T-helper 2 cell (primary cell): ENCODE measurements around the gene MTHFR.

Experiments used
- DNase-seq, 5 experiments: peaks; one replicate each; pipeline versions ENCODE4 v3.0.0 to v3.0.0-alpha.2; 2012 to 2022

MTHFR gene

DNA sequence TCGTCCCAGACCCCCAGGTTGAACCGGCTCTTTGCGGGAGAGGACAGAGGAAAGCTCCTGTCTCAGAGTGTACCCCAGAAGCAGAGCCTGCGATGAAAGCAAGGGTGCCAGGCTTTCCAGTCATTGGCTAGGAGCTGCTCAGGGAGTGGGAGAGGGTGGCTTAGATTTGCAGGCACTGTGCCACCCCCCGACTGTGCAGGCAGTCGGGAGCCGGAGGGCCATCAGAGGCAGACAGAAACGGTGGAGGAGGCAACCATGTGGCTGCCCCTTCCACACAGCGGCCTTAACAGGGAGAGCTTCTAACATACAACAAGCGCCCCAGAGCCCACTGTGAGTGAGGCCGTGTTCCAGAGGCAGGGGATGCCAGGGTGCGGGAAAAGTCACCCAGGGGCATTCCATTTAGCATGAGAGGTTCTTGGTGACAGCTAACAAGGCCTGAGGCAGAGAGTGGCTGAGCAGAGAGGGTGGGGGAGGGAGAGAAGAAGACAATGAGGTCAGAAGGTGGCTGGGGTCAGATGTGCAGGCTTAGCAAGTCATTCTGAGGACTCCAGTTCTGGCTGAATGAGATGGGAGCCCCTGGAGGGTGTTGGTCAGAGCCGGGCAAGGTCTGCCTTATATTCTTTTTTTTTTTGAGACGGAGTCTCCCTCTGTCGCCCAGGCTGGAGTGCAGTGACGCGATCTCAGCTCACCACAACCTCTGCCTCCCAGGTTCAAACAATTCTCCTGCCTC lies 53.2 kb downstream of the MTHFR start:
- no peak for DNase-seq

DNA sequence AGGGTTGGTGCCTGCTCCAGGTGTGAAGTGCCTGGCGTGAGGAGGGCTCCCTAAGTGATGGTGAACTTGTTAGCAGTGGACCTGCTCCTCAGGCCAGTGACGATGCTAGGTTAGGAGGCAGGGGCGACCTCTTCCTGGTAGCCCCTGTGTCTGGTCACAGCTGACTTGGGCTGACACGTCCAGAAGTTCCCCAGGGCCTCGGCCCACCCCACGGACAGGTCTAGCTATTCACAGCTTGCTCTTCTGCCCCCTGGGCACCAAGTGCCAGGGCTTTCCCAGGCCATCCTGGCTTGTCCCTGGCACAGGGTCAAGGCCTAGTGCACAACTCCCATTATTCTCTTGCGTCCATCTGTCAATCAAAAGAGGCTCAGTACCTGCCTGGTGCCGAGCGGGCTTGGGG lies 54.7 kb downstream of the MTHFR start:
- DNase-seq = no peak

DNA sequence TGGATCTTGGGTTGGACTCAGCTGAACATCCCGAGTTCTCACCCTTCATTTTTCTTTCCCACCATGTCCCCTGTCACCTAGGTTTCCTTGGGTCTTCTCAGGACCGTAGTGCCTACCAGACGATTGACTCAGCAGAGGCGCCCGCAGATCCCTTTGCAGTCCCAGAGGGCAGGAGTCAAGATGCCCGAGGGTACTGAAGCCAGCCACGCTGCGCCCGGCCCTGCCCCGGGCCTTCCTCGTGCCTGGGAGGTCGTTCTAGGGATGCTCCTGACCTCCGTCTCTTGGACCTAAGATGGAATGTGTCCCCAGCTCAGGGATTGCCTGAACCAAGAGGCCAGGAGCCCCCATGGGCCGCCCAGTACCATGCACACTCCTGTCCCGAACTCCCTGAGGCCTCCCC lies 55.8 kb downstream of the MTHFR start:
- no peak for DNase-seq

DNA sequence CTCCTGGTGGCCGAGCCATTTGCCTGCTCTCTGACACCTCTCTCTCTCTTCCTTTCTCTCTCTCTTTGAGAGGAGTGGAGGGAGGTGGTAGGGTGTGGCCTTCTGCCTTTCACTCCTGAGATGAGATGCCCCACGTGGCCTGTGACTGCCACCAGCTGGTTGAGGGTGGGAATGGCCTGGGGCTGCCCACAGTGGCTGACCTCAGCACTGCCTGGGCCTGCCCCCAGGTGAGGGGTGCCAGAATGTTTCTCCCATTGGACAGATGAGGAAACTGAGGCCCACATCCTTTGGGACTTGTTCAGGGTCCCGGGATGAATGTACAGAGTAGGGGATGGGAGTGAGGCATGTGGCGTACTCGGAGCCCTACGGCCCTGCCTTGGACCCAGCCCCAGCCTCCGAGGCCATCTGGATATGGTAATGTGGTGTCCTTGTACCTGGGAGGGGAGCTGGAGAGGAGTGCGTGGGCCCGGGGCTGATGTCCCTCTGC lies 56.5 kb downstream of the MTHFR start:
- DNase-seq = peak in 4 of 5 experiments; percentile 21 to 70 (median 38)

DNA sequence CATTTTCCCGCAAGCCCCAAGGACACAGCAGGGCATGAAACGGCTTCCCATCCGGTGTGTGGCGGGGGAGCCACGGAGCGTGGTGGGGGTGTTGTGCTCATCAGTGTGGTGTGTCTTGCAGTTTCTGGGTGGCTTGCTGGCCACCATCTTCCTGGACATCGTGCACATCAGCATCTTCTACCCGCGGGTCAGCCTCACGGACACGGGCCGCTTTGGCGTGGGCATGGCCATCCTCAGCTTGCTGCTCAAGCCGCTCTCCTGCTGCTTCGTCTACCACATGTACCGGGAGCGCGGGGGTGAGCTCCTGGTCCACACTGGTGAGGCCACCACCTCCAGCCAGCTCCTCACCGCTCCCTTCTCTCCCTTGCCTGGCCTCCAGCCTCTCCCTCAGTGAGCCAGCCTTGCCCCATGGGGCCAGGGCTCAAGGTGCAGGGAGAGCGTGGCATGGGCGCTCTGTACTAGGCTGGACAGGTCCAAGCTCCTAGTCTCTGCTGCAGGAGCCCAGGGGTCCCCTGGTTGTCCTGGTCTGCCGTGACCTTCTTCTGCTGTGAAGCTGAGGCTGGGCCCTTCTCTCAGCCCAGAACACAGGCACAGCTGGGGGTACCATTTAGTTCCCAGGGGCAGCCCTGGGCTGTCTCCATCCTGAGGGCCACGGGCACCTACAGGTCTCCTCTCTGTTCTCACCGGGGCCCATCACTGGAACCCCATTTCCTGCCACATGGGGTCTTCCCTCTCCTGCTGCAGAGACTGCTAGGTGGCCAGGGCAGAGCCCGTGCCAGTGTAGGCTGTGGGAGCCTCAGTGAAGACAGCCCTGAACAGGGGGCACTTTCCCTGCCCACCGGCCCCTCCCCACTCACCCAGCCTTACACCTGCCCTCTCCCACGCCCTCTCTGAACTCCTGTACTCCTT lies 57.2 kb downstream of the MTHFR start:
- DNase-seq = no peak

DNA sequence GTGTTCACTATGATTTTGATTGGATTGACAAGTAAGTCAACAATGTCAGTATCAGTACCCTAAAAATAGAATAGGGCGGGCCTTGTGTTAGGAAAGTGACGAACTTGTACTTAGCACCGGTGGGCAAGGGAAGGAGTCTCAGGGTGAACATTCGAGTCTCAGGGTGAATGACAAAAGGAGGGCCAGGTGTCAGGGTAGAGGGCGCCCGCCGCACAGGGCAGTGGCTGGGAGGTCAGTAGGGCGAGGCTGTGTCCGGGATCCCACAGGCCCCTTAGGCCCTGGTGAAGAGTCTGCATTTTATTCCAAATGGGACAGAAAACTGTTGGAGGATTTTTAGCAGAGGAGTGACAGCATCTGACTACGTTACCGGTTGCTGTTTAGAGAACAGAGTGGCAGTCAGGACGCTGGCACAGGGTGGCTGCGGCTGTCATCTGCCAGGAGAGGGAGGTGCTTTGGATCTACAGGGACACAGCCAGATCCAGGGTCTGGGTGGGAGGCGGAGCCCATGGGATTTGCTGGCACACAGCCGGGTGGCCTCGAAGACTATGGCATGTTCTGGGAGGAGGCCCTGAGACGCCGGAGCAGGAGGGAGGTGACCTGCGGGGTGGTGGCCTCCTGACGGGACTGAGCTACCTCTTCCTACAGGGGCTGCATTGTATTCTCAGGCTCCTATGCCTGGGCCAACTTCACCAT lies 58.8 kb downstream of the MTHFR start:
- DNase-seq = no peak

DNA sequence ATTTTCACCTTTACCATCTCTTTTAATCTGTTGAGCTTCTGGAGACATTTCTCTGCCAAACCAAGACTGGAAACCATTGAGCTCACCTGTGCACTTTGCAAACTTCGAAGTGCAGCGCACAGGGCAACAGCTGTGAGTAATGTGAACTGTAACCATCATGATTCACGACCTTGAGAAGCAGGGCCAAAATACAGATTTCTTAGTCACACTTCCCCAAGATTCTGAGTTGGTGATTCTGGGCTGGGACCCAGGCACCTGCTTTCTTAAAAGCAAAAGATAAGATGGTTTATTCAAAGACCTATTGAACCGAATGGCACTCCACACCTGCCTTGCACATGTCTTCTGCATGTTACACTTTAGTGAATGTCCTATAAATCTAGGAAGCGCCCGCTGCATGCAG lies 59.7 kb downstream of the MTHFR start:
- no peak for DNase-seq

DNA sequence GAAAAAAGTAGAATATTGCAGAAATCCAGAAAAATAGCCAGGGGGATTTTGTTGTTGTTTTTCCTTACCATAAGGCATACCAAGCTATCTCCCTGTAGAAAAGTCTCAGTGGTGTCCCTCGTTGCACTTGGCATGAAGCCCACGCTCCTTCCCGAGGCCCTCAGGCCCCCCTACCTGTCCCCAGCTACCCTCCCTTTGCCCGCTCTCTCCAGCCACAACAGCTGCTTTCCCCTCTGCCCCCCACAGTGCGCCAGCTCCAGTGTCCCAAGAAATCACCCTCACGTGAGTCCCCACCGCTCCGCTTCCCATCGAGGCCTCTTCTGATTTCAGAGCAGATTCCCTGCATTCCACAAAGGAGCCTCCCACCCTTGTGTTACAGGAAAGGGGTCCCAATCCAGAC lies 61.5 kb downstream of the MTHFR start:
- no peak for DNase-seq

DNA sequence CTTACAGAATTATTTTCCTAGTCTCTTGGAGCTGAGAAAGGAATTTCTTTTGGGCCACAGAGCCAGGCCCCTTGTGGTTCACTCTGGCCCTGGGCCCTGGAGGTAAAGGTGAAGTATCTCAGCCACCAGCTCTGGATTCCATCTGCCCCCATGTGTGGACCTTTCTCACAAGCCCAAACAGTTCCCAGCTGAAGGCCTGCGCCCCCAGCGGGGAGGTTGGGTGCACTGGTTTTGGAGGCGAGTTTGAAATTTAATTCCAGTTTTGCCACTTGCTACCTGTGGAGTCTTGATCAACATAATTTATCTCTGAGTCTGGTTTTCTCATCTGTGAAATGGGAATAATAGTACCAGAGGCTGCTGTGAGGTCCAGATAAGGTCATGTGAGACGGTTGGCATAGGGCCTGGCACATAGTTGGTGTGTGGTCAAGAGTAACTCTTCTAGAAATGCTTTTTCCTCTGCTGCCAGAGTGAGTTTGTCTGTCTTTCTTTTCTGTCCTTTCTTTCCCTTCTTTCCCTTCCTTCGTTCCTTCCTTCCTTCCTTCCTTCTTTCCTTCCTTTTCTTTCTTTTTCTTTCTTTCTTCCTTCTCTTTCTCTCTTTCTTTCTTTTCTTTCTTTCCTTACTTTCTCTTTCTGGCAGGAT lies 63.7 kb downstream of the MTHFR start:
- DNase-seq = no peak

DNA sequence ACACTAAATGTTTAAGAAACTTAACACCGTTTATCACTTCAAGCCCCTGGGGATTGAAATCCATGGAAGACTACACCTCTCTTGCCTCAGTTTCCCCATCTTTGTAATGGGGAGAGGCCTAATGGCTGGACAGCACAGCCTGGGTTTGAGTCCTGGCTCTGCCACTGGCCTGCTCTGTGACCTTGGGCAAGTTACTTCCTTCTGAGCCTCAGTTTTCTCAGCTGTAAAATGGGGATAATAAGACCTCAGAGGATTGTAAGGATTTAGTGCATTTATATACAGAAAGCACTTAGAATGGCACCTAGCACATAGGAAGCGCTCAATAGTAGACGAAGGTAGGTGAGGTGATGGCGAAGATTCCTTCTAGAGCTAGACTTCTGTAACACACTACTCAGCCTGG lies 64.3 kb downstream of the MTHFR start:
- no peak for DNase-seq

DNA sequence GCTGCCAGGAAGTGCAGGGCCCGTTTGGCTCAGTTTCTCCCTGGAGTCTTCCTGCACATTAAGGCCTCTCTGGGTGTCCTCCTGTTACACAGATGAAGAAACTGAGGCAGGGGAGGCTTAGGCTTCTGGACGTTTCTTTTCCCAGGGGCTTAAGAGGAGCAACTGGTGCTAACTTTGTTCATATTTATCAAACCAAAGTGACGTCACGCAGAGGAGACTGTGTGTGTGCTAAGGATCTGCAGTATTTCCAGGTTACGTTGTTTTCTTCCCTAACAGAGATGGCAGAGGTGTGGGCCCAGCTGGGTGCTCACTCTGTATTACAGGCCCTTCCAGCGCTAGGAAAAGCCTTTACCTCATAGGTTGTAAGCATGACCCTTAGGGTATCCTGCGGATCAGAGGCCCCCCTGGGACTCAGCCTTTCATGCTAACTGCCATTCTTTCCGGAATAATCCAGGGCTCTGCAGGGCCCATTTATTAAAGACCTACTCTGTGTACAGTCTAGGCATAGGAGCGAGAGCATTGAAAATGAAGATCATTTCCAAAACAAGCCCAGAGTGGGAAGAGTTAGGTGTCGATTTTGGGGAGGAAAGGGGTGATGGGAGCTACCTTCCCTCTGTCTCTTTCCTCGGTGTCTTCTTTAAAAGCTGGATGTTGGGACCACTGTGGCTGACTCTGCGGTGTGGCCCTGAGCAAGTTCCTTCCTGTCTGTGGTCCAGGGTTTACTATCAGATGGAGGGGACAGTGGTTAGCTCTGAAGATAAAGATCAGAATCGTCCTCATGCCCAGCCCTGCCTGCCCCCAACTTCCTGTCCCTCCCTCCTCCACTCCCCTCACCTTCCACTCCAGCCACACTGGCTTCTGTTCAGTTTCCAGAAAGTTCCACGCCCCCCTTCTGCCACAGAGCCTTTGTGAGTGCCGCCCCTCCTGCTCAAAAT lies 65.2 kb downstream of the MTHFR start:
- peak in 2 of 5 experiments; percentile 50 to 88 for DNase-seq

DNA sequence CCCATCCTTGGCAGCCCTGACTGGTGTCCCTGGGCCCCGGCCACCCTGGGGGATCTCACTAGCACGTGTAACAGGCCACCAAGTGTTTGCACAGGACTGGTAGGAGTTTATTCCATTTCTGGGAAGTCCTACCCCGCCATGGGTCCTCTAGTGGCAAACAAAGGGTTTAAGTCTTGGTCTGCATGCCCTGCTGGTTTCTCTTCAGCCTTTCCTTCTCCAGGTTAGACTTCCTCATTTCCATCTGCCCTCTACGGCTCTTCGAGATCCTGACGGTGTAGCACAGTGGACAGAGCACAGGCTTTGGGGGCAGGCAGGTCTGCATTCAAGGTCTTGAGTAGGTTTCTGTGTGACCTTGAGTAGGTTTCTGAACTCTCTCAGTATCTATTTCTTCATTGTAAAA lies 67.0 kb downstream of the MTHFR start:
- no peak for DNase-seq

DNA sequence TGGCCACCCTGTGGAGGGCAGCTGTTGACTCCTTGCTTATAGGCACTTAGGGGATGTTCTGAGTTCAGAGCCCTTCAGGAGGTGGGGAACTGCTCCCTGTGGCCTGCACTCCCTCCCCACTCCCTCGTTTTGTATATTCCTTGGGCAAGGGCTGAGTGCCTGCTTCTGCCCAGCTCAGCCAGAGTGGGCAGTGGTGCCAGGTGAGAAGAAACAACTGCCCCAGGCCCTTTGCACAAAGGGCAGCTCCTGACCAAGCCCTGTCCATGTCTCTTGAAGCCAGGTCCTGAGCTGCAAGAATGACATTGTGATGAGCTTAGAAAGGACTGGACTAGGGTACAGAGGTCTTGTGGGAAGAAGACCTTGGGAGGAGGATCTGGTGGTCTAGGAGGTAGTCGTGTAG lies 67.7 kb downstream of the MTHFR start:
- DNase-seq = no peak

DNA sequence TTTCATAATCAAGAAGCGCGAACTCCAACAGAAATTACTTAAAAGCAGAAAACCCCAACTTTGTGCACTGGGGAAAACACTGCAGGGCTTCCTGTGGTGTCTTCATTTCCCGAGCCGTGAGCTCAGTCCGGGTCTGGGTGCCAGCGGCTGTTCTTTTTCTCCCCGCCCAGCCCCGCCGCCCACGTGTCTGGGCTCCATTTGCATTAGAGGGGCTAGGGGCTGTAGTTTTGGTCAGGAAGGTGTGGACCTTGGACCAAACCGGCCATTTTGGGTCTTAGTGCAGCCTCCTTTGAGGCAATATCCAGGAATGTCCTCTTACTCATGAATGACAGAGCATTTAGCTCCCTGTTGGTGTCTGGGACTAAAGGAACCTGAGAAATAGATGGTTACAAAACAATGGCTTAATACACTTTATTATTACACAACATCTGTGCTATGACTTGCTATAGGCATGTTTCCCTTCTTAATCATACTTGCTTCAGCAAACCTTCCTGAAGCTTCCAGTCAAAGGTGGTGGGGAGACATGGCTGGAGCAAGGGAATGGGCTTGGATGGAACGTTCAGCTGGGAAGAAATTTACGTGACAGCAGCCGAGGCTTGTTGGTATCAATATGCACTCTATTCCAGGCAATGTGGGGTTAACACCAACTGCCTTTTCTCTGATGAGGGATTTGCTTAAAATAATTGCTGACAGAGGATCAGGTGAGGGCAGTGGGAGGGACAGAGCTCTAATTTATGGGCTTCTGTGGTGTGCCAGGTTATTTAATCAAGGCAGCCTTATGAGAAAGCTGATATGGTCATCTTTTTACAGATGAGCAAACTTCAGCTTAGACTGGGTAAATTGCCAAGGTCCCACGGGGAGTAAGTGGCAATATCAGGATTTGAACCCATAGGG lies 68.8 kb downstream of the MTHFR start:
- peak; percentile 7 to 59 (median 24) for DNase-seq

DNA sequence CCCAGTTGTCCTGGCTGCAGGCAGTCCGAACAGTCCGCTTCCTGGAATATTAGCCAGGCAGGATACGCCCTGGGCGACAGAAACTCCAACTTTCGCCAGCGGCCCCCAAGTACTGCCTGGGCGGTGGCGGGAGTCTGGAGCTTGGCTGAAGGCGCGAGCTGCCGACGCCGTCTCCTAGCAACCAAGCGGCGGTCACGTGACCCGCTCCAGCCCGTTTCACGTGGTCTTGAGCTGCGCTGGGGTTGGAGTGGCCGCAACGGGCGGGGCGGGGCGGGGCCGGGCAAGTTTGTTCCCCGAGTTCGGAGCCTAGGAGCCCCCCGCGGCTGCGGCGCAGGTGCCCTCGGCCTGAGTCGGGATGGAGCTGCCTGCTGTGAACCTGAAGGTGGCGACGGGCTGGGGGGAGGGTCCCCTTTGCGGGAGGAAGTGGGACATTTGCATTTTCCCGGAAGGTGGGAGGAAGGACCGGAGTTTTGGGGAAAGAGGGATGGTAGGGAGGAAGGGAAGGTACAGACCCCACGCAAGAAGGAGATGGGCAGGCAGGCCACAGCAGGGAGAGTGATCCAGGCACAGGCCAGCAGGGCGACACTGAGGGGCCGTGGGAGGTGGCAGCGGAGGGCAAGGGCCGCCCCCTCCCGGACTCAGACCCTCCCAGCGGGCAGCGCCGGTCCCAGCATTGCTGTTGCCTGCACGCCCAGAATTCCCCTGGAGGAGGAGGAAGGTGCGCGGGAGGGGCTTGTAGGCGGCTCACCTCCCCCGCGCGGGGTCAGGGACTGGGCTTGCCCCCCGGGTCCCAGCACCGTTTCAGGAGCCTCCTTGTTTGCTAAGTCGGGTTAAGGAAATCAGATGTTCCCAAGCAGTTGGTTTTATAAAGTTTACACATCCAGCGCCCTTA lies 69.7 kb downstream of the MTHFR start, which contains the start of gene AGTRAP:
Gene AGTRAP, plus strand, starts transcription at position 283 of the 892 bp plus-strand sequence. Its CDS starts 73 bp downstream, at position 356.
- DNase-seq = peak; percentile 70 to 91 (median 81)
